Right lobe of liver (tissue), 6 donors: ENCODE data around the gene NLRP3. TPM values are rescaled to one million over a fixed set of nuclear protein-coding genes. Genes with fewer than 3 reads are reported as not detected.

Source experiments
- ATAC-seq, 4 donors: fragments of 200-7000 bp; cut with Tn5 transposase; one replicate each; pipeline ENCODE4 v1.9.1; 2020; ENCODE audit warnings: mild to moderate bottlenecking in 4 of 4, moderate library complexity in 4 of 4
- DNase-seq, 3 donors: peaks; one replicate each; pipeline ENCODE4 v3.0.0-alpha.2; 2020
- H3K27ac ChIP-seq, 3 donors: fragments of 200-600 bp; one replicate each; pipeline ENCODE4 v1.8.0; 2022
- H3K27me3 ChIP-seq, 2 donors: fragments of 200-600 bp; one replicate each; pipeline ENCODE4 v1.8.0; 2022
- H3K36me3 ChIP-seq, 4 donors: fragments of 200-600 bp; sonication (generic) in 1 of 4; one replicate each; pipeline versions ENCODE4 v1.5.1 to v1.8.0; 2017 to 2022; ENCODE audit warnings: control low read depth in 1 of 4
- H3K4me1 ChIP-seq, 4 donors: fragments of 200-600 bp; sonication (generic) in 1 of 4; one replicate each; pipeline versions ENCODE4 v1.5.1 to v1.8.0; 2017 to 2022; ENCODE audit warnings: control low read depth in 1 of 4
- H3K4me3 ChIP-seq, 3 donors: fragments of 200-600 bp; one replicate each; pipeline ENCODE4 v1.8.0; 2022
- H3K9me3 ChIP-seq, 4 donors: fragments of 200-600 bp; sonication (generic) in 1 of 4; one replicate each; pipeline versions ENCODE4 v1.5.1 to v1.8.0; 2017 to 2022; ENCODE audit warnings: control low read depth in 1 of 4
- POLR2A ChIP-seq: fragments of 450-650 bp; IDR thresholded peaks from one replicate; pipeline ENCODE4 v1.6.1; 2017; ENCODE audit warnings: antibody characterized with exemption, mild to moderate bottlenecking
- WGBS: methylation state at CpG from one replicate; pipeline ENCODE4 v1.1.6; 2018; ENCODE audit warnings: low coverage, low lambda C conversion rate; ENCODE audit not compliant: insufficient coverage; ENCODE audit errors: missing lambda C conversion rate; 5-methylcytosine and 5-hydroxymethylcytosine counted together
- intact Hi-C, 2 donors: fragments of 100-400 bp; cut with DNase I; formaldehyde crosslinking; loops; one replicate each; pipeline versions ENCODE4 v1.11.2 to v1.14.1; 2022
- total RNA-seq, 6 experiments: library from RNA; depleted of rRNA in 2 of 6; stranded (reverse); fragments of >200 nt in 2 of 6; fragmentation: NEBNext Ultra II Directional in 3 of 6; extraction: Animal tissue kit (Norgen Biotek cat#: 25700) in 3 of 6; gene quantifications; one replicate each; pipeline versions ENCODE4 v1.1.0 to v1.2.4, GENCODE V29; 2016 to 2023
- TF ChIP-seq, protein P1 (sequence below), 4 donors: fragments of 200-600 bp in 3 of 4; fragments of 450-650 bp in 1 of 4; IDR thresholded peaks; one replicate each; pipeline versions ENCODE4 v1.5.1 to v1.8.0; 2016 to 2022; ENCODE audit warnings: antibody characterized with exemption in 4 of 4, mild to moderate bottlenecking in 2 of 4
- donor health status: DM: no; HTN: yes; CAD: no.
- donor health status: DM: no; HTN: no; CAD: no.
- donor health status: DM: no; HTN: no; CAD: no.
- donor health status: DM: no; HTN: yes; CAD: no.
- donor health status: DM: no; HTN: yes; CAD: no.

NLRP3 gene
- total RNA-seq, 6 experiments from 2014 or later: 0.11 to 2.0 (median 0.62) TPM

DNA sequence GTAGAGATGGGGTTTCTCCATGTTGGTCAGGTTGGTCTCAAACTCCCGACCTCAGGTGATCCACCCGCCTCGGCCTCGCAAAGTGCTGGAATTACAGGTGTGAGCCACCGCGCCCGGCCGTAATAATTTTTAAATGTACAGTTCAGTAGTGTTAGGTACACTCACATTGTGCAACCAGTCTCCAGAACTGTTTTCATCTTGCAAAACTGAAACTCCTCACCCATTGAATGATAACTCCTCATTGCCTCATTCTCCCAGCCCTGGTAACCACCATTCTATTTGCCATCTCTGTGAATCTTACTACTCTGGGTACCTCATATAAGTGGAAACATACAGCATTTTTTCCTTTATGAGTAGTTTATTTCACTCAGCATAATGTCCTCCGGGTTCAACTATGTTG is 3.4 kb downstream of the NLRP3 start:
- no peaks in the 10 kb centered on the region for H3K27me3 ChIP-seq
- H3K9me3 ChIP-seq: no peaks in the 10 kb centered on the region
- no peaks in the 10 kb centered on the region for H3K36me3 ChIP-seq
- TF ChIP-seq, protein P1, sequence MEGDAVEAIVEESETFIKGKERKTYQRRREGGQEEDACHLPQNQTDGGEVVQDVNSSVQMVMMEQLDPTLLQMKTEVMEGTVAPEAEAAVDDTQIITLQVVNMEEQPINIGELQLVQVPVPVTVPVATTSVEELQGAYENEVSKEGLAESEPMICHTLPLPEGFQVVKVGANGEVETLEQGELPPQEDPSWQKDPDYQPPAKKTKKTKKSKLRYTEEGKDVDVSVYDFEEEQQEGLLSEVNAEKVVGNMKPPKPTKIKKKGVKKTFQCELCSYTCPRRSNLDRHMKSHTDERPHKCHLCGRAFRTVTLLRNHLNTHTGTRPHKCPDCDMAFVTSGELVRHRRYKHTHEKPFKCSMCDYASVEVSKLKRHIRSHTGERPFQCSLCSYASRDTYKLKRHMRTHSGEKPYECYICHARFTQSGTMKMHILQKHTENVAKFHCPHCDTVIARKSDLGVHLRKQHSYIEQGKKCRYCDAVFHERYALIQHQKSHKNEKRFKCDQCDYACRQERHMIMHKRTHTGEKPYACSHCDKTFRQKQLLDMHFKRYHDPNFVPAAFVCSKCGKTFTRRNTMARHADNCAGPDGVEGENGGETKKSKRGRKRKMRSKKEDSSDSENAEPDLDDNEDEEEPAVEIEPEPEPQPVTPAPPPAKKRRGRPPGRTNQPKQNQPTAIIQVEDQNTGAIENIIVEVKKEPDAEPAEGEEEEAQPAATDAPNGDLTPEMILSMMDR (IDR thresholded peaks at IDR 0.05): no peak
- TF ChIP-seq POLR2A: no peak
- 77% methylated on average over 9 of the region's 9 CpGs for WGBS
- H3K27ac ChIP-seq: no peak overlapping the region
- intact Hi-C loops: no loop called here
- no peak overlapping the region for H3K4me3 ChIP-seq
- no peaks in the 10 kb centered on the region for H3K4me1 ChIP-seq
- DNase-seq (no peak), ATAC-seq (no peak)

DNA sequence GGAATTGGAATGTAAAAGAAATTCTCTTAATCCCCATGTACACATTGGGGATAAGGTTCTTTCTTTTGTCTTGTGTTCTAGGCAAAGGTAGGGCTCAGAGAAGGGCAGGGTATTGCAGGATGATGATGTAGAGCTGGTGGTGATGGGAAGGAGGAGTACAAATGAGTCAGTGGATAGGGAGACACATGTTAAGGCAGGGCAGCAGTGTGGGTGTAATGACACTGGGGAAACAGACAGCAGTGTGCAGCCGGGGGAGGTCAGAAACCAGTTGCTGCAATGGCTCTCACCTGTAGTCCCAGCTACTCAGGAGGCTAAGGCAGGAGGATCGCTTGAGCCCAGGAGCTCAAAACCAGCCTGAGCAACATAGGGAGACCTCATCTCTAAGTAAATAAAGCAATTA is 5.1 kb downstream of the NLRP3 start:
- Histone ChIP-seq H3K4me3 (no peak overlapping the region), H3K27ac (no peak overlapping the region), H3K9me3 (no peaks in the 10 kb centered on the region), H3K4me1 (no peaks in the 10 kb centered on the region), H3K27me3 (no peaks in the 10 kb centered on the region), H3K36me3 (no peaks in the 10 kb centered on the region)
- TF ChIP-seq POLR2A: no peak
- TF ChIP-seq, protein P1 (IDR thresholded peaks at IDR 0.05): no peak
- no CpG with 5 or more reads among the region's 2 CpGs for WGBS
- DNase-seq (no peak), ATAC-seq (no peak)
- intact Hi-C loops: no loop called here

DNA sequence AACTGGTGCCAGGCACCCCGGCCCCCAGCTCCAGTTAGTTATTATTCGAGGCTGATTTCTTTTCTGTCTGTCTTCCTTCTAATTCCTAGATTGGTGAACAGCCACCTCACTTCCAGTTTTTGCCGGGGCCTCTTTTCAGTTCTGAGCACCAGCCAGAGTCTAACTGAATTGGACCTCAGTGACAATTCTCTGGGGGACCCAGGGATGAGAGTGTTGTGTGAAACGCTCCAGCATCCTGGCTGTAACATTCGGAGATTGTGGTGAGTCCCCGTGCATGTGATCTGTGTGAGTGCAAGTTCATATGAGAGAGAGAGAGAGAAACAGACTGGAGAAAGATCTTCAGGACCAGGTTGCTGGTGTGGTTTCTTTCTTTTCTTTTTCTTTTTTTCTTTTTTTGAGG is 13.5 kb downstream of the NLRP3 start:
- 54% methylated on average over 6 of the region's 6 CpGs for WGBS
- DNase-seq: no peak
- intact Hi-C loops: no loop called here
- Histone ChIP-seq H3K4me1 (no peaks in the 10 kb centered on the region), H3K27ac (no peak overlapping the region), H3K36me3 (no peaks in the 10 kb centered on the region), H3K4me3 (no peak overlapping the region), H3K9me3 (no peaks in the 10 kb centered on the region), H3K27me3 (no peaks in the 10 kb centered on the region)
- TF ChIP-seq POLR2A: no peak
- TF ChIP-seq, protein P1 (IDR thresholded peaks at IDR 0.05): no peak
- ATAC-seq: no peak

DNA sequence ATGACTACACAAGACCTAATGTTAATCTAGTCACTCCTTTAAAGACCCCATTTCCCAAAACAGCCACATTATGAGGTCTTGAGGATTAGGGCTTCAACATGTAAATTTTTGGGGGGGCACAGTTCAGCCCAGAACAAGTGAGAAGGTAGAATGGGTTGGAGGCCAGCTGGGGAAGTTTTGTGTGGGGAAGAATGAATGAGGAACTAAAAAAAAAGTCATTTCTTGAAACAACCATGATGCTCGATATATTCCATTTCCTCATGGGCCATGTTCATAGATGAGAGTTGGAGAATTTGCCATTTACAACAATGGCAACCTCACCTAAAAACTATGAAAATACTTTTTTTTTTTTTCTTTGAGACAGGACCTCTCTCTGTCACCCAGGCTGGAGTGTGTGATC is 14.5 kb downstream of the NLRP3 start:
- intact Hi-C loops: no loop called here
- H3K36me3 ChIP-seq: no peaks in the 10 kb centered on the region
- H3K27ac ChIP-seq: no peak overlapping the region
- H3K4me3 ChIP-seq: no peak overlapping the region
- H3K9me3 ChIP-seq: no peaks in the 10 kb centered on the region
- no peak for DNase-seq
- H3K4me1 ChIP-seq: no peaks in the 10 kb centered on the region
- TF ChIP-seq, protein P1 (IDR thresholded peaks at IDR 0.05): no peak
- TF ChIP-seq POLR2A: no peak
- H3K27me3 ChIP-seq: no peaks in the 10 kb centered on the region
- no peak for ATAC-seq
- WGBS: 39% methylated on average over 1 of the region's 1 CpG

DNA sequence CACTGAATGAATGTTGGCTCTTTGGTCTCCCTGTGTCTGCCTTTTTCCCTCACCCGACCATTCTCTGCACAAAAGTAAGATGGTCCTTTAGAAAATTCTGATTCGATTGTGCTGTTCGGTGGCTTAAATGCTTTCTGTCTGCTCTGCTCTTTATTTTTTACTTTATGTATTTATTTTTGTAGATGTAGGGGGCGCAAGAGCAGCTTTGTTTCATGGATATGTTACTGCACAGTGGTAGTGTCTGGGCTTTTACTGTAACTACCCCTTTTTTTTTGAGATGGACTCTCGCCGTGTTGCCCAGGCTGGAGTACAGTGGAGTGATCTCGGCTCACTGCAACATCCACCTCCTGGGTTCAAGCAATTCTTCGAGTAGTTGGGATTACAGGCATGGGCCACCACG is 15.7 kb downstream of the NLRP3 start:
- no peaks in the 10 kb centered on the region for H3K4me1 ChIP-seq
- H3K27me3 ChIP-seq: no peaks in the 10 kb centered on the region
- intact Hi-C loops: no loop called here
- 58% methylated on average over 8 of the region's 9 CpGs for WGBS
- H3K4me3 ChIP-seq: no peak overlapping the region
- DNase-seq: no peak
- H3K9me3 ChIP-seq: no peaks in the 10 kb centered on the region
- H3K27ac ChIP-seq: no peak overlapping the region
- ATAC-seq: no peak
- no peaks in the 10 kb centered on the region for H3K36me3 ChIP-seq
- no peak for TF ChIP-seq POLR2A
- TF ChIP-seq, protein P1 (IDR thresholded peaks at IDR 0.05): no peak
